Stomach (tissue), 4 donors: ENCODE data around the gene SGCE.

Experiments used
- EP300 ChIP-seq: sonication (generic); formaldehyde crosslinking; IDR thresholded peaks from one replicate; pipeline ENCODE4 v1.6.1; 2017; ENCODE audit warnings: antibody characterized with exemption
- POLR2A ChIP-seq, 4 donors: fragments of 450-650 bp; IDR thresholded peaks; one replicate each; pipeline ENCODE4 v1.6.1; 2016; ENCODE audit warnings: antibody characterized with exemption in 4 of 4, control low read depth in 2 of 4, mild to moderate bottlenecking in 1 of 4, moderate library complexity in 1 of 4
- POLR2AphosphoS5 ChIP-seq, 3 donors: sonication (generic); formaldehyde crosslinking; IDR thresholded peaks; one replicate each; pipeline ENCODE4 v1.6.1; 2016; ENCODE audit warnings: antibody characterized with exemption in 3 of 3
- TF ChIP-seq, protein P1 (sequence below), 7 experiments: fragments of 450-650 bp in 4 of 7; fragments of 200-600 bp in 3 of 7; sonication (generic) in 3 of 7; IDR thresholded peaks; one replicate each; pipeline ENCODE4 v1.5.1; 2016 to 2019; ENCODE audit warnings: antibody characterized with exemption in 7 of 7, control low read depth in 2 of 7, mild to moderate bottlenecking in 1 of 7

DNA sequence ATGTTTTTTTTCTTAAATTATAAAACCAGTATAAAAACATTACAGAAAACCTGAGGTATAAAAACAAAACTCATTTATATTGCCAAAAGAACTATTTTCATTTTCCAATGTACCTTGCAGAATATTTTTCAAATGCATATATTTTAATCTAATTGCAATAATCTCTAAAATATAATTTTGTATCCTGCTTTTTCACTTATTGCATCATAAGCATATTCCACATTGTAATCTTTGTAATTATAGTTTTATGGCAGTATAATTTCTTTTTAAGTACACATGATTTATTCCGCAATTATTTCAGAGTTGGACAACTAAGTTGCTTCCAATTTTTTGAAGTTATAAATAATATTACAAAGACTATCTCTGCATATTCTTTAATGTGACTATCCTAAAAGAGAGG, 43.7 kb downstream of the SGCE start:
- TF ChIP-seq, protein P1, sequence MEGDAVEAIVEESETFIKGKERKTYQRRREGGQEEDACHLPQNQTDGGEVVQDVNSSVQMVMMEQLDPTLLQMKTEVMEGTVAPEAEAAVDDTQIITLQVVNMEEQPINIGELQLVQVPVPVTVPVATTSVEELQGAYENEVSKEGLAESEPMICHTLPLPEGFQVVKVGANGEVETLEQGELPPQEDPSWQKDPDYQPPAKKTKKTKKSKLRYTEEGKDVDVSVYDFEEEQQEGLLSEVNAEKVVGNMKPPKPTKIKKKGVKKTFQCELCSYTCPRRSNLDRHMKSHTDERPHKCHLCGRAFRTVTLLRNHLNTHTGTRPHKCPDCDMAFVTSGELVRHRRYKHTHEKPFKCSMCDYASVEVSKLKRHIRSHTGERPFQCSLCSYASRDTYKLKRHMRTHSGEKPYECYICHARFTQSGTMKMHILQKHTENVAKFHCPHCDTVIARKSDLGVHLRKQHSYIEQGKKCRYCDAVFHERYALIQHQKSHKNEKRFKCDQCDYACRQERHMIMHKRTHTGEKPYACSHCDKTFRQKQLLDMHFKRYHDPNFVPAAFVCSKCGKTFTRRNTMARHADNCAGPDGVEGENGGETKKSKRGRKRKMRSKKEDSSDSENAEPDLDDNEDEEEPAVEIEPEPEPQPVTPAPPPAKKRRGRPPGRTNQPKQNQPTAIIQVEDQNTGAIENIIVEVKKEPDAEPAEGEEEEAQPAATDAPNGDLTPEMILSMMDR (IDR thresholded peaks at IDR 0.05), result no peak
- TF ChIP-seq POLR2AphosphoS5 (IDR thresholded peaks at IDR 0.05) (no peak), POLR2A (IDR thresholded peaks at IDR 0.05) (no peak), EP300 (no peak)
